SJCRH30 (cell line): Measurements from ENCODE around the gene UTP15. TPM values are rescaled to one million over a fixed set of nuclear protein-coding genes. Genes with fewer than 3 reads are reported as not detected.
A peak's percentile ranks its signal among the peaks of the same experiment; 100 is the strongest.

Experiments
- DNase-seq, 2 experiments: peaks; one replicate each; pipeline ENCODE4 v3.0.0-alpha.2; 2015 to 2020
- H3K27ac ChIP-seq: fragments of 250-450 bp; sonication (Bioruptor Pico); 2 replicates; pipeline ENCODE4 v1.5.1; 2020; ENCODE audit warnings: mild to moderate bottlenecking, moderate library complexity
- H3K27me3 ChIP-seq: fragments of 250-450 bp; sonication (Bioruptor Pico); 2 replicates; pipeline ENCODE4 v1.5.1; 2020; ENCODE audit warnings: mild to moderate bottlenecking, moderate library complexity
- H3K36me3 ChIP-seq: fragments of 250-450 bp; sonication (Bioruptor Pico); 2 replicates; pipeline ENCODE4 v1.5.1; 2020; ENCODE audit warnings: mild to moderate bottlenecking, moderate library complexity
- H3K4me1 ChIP-seq: fragments of 250-450 bp; sonication (Bioruptor Pico); 2 replicates; pipeline ENCODE4 v1.5.1; 2020; ENCODE audit warnings: mild to moderate bottlenecking, moderate library complexity
- H3K4me3 ChIP-seq: fragments of 250-450 bp; sonication (Bioruptor Pico); 2 replicates; pipeline ENCODE4 v1.5.1; 2020; ENCODE audit warnings: mild to moderate bottlenecking, moderate library complexity
- H3K9me3 ChIP-seq: fragments of 250-450 bp; sonication (Bioruptor Pico); replicated peaks from 2 replicates; pipeline ENCODE4 v1.5.1; 2020; ENCODE audit warnings: mild to moderate bottlenecking, moderate library complexity
- total RNA-seq: library from RNA; depleted of rRNA; stranded (reverse); fragments of >200 nt; shearing (Covaris generic); gene quantifications from 2 replicates; pipeline ENCODE4 v1.2.3, GENCODE V29; 2014; rRNA removed

UTP15 gene
- 45.3 and 47.1 TPM in 2 replicates for total RNA-seq

GRCh38 chr5:73565139-73565968 lies at the start of gene UTP15, which contains the start of gene ANKRA2:
Gene UTP15, plus strand, starts transcription at chr5:73565743. Its CDS starts 1,602 bp downstream, at chr5:73567345.
Gene ANKRA2, minus strand, starts transcription at chr5:73565639. Its CDS starts 2,758 bp downstream, at chr5:73562881.
- Histone ChIP-seq H3K27me3 (no peaks in the 10 kb centered on the region), H3K27ac (peak within 1 kb of the TSS; percentile 68), H3K9me3 (no peaks in the 10 kb centered on the region), H3K36me3 (peaks cover 17% of the 10 kb centered on the region), H3K4me1 (peaks cover 3% of the 10 kb centered on the region; the same call in 1 of the 2 replicates), H3K4me3 (peak within 1 kb of the TSS; percentile 91)
- DNase-seq: peak; percentile 99

- no peaks in the 10 kb centered on the region; the same call in 1 of the 2 replicates for H3K9me3 ChIP-seq
- no peaks in the 10 kb centered on the region for H3K27me3 ChIP-seq
- H3K4me3 ChIP-seq: peak overlapping the region; percentile 12; the same call in 1 of the 2 replicates
- no peaks in the 10 kb centered on the region for H3K36me3 ChIP-seq
- H3K27ac ChIP-seq: no peak overlapping the region
- no peaks in the 10 kb centered on the region for H3K4me1 ChIP-seq
- DNase-seq: peak; percentile 70 to 92
Observed at GRCh38 chr5:73519531-73520283, 45.8 kb upstream of the UTP15 start.

GRCh38 chr5:73522989-73523388 lies 42.6 kb upstream of the UTP15 start:
- no peaks in the 10 kb centered on the region for H3K27me3 ChIP-seq
- H3K4me1 ChIP-seq: no peaks in the 10 kb centered on the region
- H3K9me3 ChIP-seq: no peaks in the 10 kb centered on the region; the same call in 1 of the 2 replicates
- no peak for DNase-seq
- no peaks in the 10 kb centered on the region for H3K36me3 ChIP-seq
- no peak overlapping the region for H3K4me3 ChIP-seq
- H3K27ac ChIP-seq: no peak overlapping the region

- H3K36me3 ChIP-seq: no peaks in the 10 kb centered on the region
- H3K4me1 ChIP-seq: no peaks in the 10 kb centered on the region
- no peak overlapping the region for H3K27ac ChIP-seq
- no peaks in the 10 kb centered on the region for H3K27me3 ChIP-seq
- no peaks in the 10 kb centered on the region; the same call in 1 of the 2 replicates for H3K9me3 ChIP-seq
- DNase-seq: no peak
- no peak overlapping the region for H3K4me3 ChIP-seq
Observed at GRCh38 chr5:73523861-73524260, 41.7 kb upstream of the UTP15 start.

GRCh38 chr5:73525606-73526203 lies 39.8 kb upstream of the UTP15 start:
- Histone ChIP-seq H3K9me3 (no peaks in the 10 kb centered on the region), H3K4me3 (no peak overlapping the region), H3K36me3 (no peaks in the 10 kb centered on the region), H3K27ac (no peak overlapping the region), H3K4me1 (no peaks in the 10 kb centered on the region), H3K27me3 (no peaks in the 10 kb centered on the region)
- no peak for DNase-seq

GRCh38 chr5:73528248-73528647 lies 37.3 kb upstream of the UTP15 start:
- H3K4me1 ChIP-seq: no peaks in the 10 kb centered on the region
- H3K4me3 ChIP-seq: no peak overlapping the region
- no peaks in the 10 kb centered on the region for H3K36me3 ChIP-seq
- DNase-seq: no peak
- H3K27ac ChIP-seq: no peak overlapping the region
- H3K27me3 ChIP-seq: no peaks in the 10 kb centered on the region
- no peaks in the 10 kb centered on the region for H3K9me3 ChIP-seq

GRCh38 chr5:73529081-73529480 lies 36.5 kb upstream of the UTP15 start:
- Histone ChIP-seq H3K36me3 (no peaks in the 10 kb centered on the region), H3K27me3 (no peaks in the 10 kb centered on the region), H3K4me3 (no peak overlapping the region), H3K9me3 (no peaks in the 10 kb centered on the region), H3K4me1 (no peaks in the 10 kb centered on the region), H3K27ac (no peak overlapping the region)
- DNase-seq: no peak

GRCh38 chr5:73531356-73531755 lies 34.2 kb upstream of the UTP15 start:
- Histone ChIP-seq H3K27ac (no peak overlapping the region), H3K4me1 (no peaks in the 10 kb centered on the region), H3K4me3 (no peak overlapping the region), H3K9me3 (no peaks in the 10 kb centered on the region), H3K36me3 (no peaks in the 10 kb centered on the region), H3K27me3 (no peaks in the 10 kb centered on the region)
- DNase-seq: no peak

GRCh38 chr5:73532195-73532594 lies 33.3 kb upstream of the UTP15 start:
- no peak overlapping the region for H3K4me3 ChIP-seq
- H3K27ac ChIP-seq: no peak overlapping the region
- DNase-seq: no peak
- no peaks in the 10 kb centered on the region for H3K27me3 ChIP-seq
- H3K9me3 ChIP-seq: no peaks in the 10 kb centered on the region
- no peaks in the 10 kb centered on the region for H3K4me1 ChIP-seq
- no peaks in the 10 kb centered on the region for H3K36me3 ChIP-seq

GRCh38 chr5:73534011-73534644 lies 31.4 kb upstream of the UTP15 start:
- Histone ChIP-seq H3K36me3 (no peaks in the 10 kb centered on the region), H3K4me3 (no peak overlapping the region), H3K4me1 (no peaks in the 10 kb centered on the region), H3K27me3 (no peaks in the 10 kb centered on the region), H3K27ac (no peak overlapping the region), H3K9me3 (no peaks in the 10 kb centered on the region)
- no peak for DNase-seq

- DNase-seq: no peak
- no peaks in the 10 kb centered on the region for H3K9me3 ChIP-seq
- no peaks in the 10 kb centered on the region for H3K27me3 ChIP-seq
- no peaks in the 10 kb centered on the region for H3K4me1 ChIP-seq
- H3K36me3 ChIP-seq: no peaks in the 10 kb centered on the region
- H3K4me3 ChIP-seq: no peak overlapping the region
- H3K27ac ChIP-seq: no peak overlapping the region
Observed at GRCh38 chr5:73534971-73535370, 30.6 kb upstream of the UTP15 start.

- Histone ChIP-seq H3K4me3 (no peak overlapping the region), H3K36me3 (no peaks in the 10 kb centered on the region), H3K27me3 (no peaks in the 10 kb centered on the region), H3K27ac (no peak overlapping the region), H3K4me1 (no peaks in the 10 kb centered on the region), H3K9me3 (no peaks in the 10 kb centered on the region)
- no peak for DNase-seq
Observed at GRCh38 chr5:73539730-73540129, 25.8 kb upstream of the UTP15 start.

- no peak for DNase-seq
- H3K27ac ChIP-seq: no peak overlapping the region
- H3K4me1 ChIP-seq: no peaks in the 10 kb centered on the region
- no peak overlapping the region for H3K4me3 ChIP-seq
- no peaks in the 10 kb centered on the region for H3K27me3 ChIP-seq
- no peaks in the 10 kb centered on the region for H3K9me3 ChIP-seq
- H3K36me3 ChIP-seq: no peaks in the 10 kb centered on the region
Observed at GRCh38 chr5:73540192-73540591, 25.4 kb upstream of the UTP15 start.

- no peak for DNase-seq
- H3K4me1 ChIP-seq: no peaks in the 10 kb centered on the region
- H3K27me3 ChIP-seq: no peaks in the 10 kb centered on the region
- peak overlapping the region; percentile 10; the same call in 1 of the 2 replicates for H3K4me3 ChIP-seq
- H3K27ac ChIP-seq: no peak overlapping the region
- no peaks in the 10 kb centered on the region for H3K36me3 ChIP-seq
- no peaks in the 10 kb centered on the region for H3K9me3 ChIP-seq
Observed at GRCh38 chr5:73542020-73542419, 23.5 kb upstream of the UTP15 start.
